Activated T-cell treated with anti-CD3 and anti-CD28 coated beads, Interleukin-2, amount 50 U/mL, for 72 hours (primary cell): ENCODE results near the gene MTA1. TPM values are rescaled to one million over a fixed set of nuclear protein-coding genes. Genes with fewer than 3 reads are reported as not detected.

Experiments
- ATAC-seq, 2 donors: fragments of 150-1000 bp; cut with Tn5 transposase; replicated peaks in 1 of 2; 2 replicates each; pipeline ENCODE4 v1.10.0; 2021; ENCODE audit warnings: moderate library complexity in 2 of 2, mild to moderate bottlenecking in 1 of 2
- DNase-seq, 2 donors: peaks; one replicate each; pipeline ENCODE4 v3.0.0; 2021 to 2022; ENCODE audit warnings: mixed read lengths in 1 of 2
- H3K27ac Mint-ChIP-seq: one replicate; pipeline ENCODE4 v1.8.0; 2022; ENCODE audit warnings: mild to moderate bottlenecking, moderate library complexity, mixed read lengths
- H3K27me3 Mint-ChIP-seq: one replicate; pipeline ENCODE4 v1.8.0; 2022; ENCODE audit warnings: low read depth, mixed read lengths
- H3K36me3 Mint-ChIP-seq, 2 donors: one replicate each; pipeline ENCODE4 v1.8.0; 2022; ENCODE audit warnings: mixed read lengths in 2 of 2, mild to moderate bottlenecking in 1 of 2; ENCODE audit not compliant: insufficient read depth in 2 of 2
- H3K4me1 Mint-ChIP-seq: one replicate; pipeline ENCODE4 v1.8.0; 2022; ENCODE audit warnings: low read depth, mixed read lengths
- H3K4me3 Mint-ChIP-seq, 2 donors: one replicate each; pipeline ENCODE4 v1.8.0; 2022; ENCODE audit warnings: mild to moderate bottlenecking in 2 of 2, mixed read lengths in 2 of 2, moderate library complexity in 2 of 2
- H3K9me3 Mint-ChIP-seq, 2 donors: one replicate each; pipeline ENCODE4 v1.8.0; 2022; ENCODE audit warnings: mixed read lengths in 2 of 2
- total RNA-seq, 2 donors: library from RNA; stranded (reverse); gene quantifications; one replicate each; pipeline ENCODE4 v1.2.3, GENCODE V29; 2022

MTA1 gene
- total RNA-seq, 2 donors from 2014 or later = 125 to 140 TPM

DNA sequence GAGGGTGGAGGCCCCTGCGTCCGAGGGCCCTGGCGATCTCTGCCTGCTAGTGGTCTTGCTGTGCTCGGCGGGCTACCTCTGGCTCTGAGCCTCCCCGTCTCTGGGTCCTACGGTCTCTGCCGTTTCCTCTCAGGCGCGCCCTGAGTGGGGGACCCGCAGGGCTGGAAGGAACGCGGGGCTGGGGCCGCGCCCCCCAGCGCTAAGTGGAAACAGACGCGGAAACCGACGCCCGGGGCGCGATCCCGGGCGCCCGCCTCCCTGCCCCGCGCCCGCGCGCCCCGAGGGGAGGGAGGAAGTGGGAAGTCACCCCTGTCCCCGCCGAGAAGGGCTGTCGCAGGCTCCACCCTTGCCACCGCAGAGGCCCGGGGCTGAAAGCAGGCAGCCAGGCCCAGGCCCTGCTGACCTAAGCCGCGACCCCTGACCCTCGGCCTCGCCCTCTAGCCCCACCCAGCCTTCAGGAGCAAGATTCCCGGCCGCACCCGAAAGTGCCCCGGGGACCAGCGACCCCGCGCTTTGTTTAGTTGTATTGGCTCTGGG lies 67.9 kb downstream of the MTA1 start:
- peak overlapping the region; percentile 87 to 95 for H3K4me3 Mint-ChIP-seq
- peak in 1 of 2 donors; percentile 3 for ATAC-seq

DNA sequence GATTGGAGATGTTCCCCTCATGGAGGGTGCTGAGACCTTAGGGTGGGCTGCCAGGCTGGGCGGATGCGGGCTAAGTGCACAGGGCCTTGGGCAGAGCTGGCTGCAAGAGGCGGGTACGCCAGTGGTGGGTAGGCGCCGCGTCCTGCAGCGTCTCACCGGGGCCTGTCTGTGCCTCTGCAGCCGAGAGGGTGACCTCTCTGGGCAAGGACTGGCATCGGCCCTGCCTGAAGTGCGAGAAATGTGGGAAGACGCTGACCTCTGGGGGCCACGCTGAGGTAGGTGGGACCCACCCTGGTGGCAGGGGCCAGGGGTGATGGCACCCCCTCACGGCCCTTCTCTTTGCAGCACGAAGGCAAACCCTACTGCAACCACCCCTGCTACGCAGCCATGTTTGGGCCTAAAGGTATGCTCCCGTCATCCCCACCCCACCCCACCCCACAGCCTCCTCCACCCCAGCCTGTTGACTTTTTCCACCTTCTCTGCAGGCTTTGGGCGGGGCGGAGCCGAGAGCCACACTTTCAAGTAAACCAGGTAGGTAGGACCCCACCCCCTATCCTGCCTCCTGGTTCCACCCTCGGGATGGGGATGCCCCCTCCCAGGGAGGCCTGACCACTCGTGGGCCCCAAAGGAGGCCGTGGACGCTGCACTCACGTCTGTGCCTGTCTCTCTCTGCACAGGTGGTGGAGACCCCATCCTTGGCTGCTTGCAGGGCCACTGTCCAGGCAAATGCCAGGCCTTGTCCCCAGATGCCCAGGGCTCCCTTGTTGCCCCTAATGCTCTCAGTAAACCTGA lies 68.6 kb downstream of the MTA1 start:
- Mint-ChIP-seq H3K27ac (peak overlapping the region; percentile 63), H3K36me3 (peaks cover 0 to 1% of the 10 kb centered on the region in 2 donors), H3K27me3 (no peaks in the 10 kb centered on the region), H3K4me3 (peak overlapping the region; percentile 87 to 95), H3K4me1 (peaks cover 46% of the 10 kb centered on the region), H3K9me3 (no peaks in the 10 kb centered on the region)
- ATAC-seq (no peak), DNase-seq (peak in 1 of 2 donors; percentile 39)

More for the DNA sequence above, 67.9 kb downstream of the MTA1 start:
- Mint-ChIP-seq H3K4me1 (peaks cover 53% of the 10 kb centered on the region), H3K36me3 (peaks cover 0 to 1% of the 10 kb centered on the region in 2 donors), H3K27ac (peak overlapping the region; percentile 63), H3K27me3 (no peaks in the 10 kb centered on the region), H3K9me3 (no peaks in the 10 kb centered on the region)
- peak; percentile 74 to 78 for DNase-seq

GRCh38 chr14:105488781-105489541 lies 69.3 kb downstream of the MTA1 start:
- ATAC-seq = no peak
- no peaks in the 10 kb centered on the region for H3K9me3 Mint-ChIP-seq
- H3K4me1 Mint-ChIP-seq = peaks cover 44% of the 10 kb centered on the region
- no peak for DNase-seq
- peak overlapping the region; percentile 87 to 95 for H3K4me3 Mint-ChIP-seq
- H3K36me3 Mint-ChIP-seq = peaks cover 0 to 1% of the 10 kb centered on the region in 2 donors
- no peak overlapping the region for H3K27ac Mint-ChIP-seq
- no peaks in the 10 kb centered on the region for H3K27me3 Mint-ChIP-seq

GRCh38 chr14:105489542-105490266 lies 70.1 kb downstream of the MTA1 start:
- Mint-ChIP-seq H3K4me1 (peaks cover 37% of the 10 kb centered on the region), H3K27ac (peak overlapping the region; percentile 34), H3K4me3 (peak overlapping the region; percentile 87 to 95), H3K9me3 (no peaks in the 10 kb centered on the region), H3K36me3 (peaks cover 0 to 1% of the 10 kb centered on the region in 2 donors), H3K27me3 (no peaks in the 10 kb centered on the region)
- DNase-seq (peak; percentile 83 to 91), ATAC-seq (peak; percentile 7 to 8)

- ATAC-seq (peak; percentile 1 to 2), DNase-seq (no peak)
- Mint-ChIP-seq H3K27ac (no peak overlapping the region), H3K27me3 (no peaks in the 10 kb centered on the region), H3K4me1 (peaks cover 35% of the 10 kb centered on the region), H3K9me3 (no peaks in the 10 kb centered on the region), H3K4me3 (peak overlapping the region; percentile 87 to 95), H3K36me3 (peaks cover 0 to 1% of the 10 kb centered on the region in 2 donors)
Observed at GRCh38 chr14:105490267-105490571, 70.6 kb downstream of the MTA1 start.

GRCh38 chr14:105490572-105491365 lies 71.1 kb downstream of the MTA1 start, which contains the start of gene TEDC1:
TEDC1 (plus strand) TSS chr14:105491246; CDS start chr14:105491376, 130 bp downstream.
- Mint-ChIP-seq H3K9me3 (no peaks in the 10 kb centered on the region), H3K4me1 (peaks cover 30% of the 10 kb centered on the region), H3K36me3 (peaks cover 0 to 1% of the 10 kb centered on the region in 2 donors), H3K27me3 (no peaks in the 10 kb centered on the region), H3K27ac (peak within 1 kb of the TSS; percentile 89), H3K4me3 (peak within 1 kb of the TSS; percentile 87 to 95)
- peak; percentile 99 for DNase-seq
- peak; percentile 77 to 79 for ATAC-seq

- peak; percentile 18 to 23 for ATAC-seq
- no peaks in the 10 kb centered on the region for H3K9me3 Mint-ChIP-seq
Observed at GRCh38 chr14:105491366-105491973, 71.8 kb downstream of the MTA1 start.

GRCh38 chr14:105492031-105492970 lies 72.7 kb downstream of the MTA1 start:
- no peaks in the 10 kb centered on the region for H3K27me3 Mint-ChIP-seq
- H3K36me3 Mint-ChIP-seq = peaks cover 0 to 1% of the 10 kb centered on the region in 2 donors
- H3K4me1 Mint-ChIP-seq = peaks cover 21% of the 10 kb centered on the region
- peak overlapping the region; percentile 89 for H3K27ac Mint-ChIP-seq
- no peaks in the 10 kb centered on the region for H3K9me3 Mint-ChIP-seq
- DNase-seq (peak in 1 of 2 donors; percentile 10), ATAC-seq (no peak)
- peak overlapping the region; percentile 78 to 83 for H3K4me3 Mint-ChIP-seq

More at GRCh38 chr14:105491366-105491973, 71.8 kb downstream of the MTA1 start:
- Mint-ChIP-seq H3K36me3 (peaks cover 0 to 1% of the 10 kb centered on the region in 2 donors), H3K4me3 (peak overlapping the region; percentile 78 to 83), H3K27ac (peak overlapping the region; percentile 89), H3K27me3 (no peaks in the 10 kb centered on the region), H3K4me1 (peaks cover 26% of the 10 kb centered on the region)
- peak; percentile 90 to 94 for DNase-seq

GRCh38 chr14:105492971-105493871 lies 73.6 kb downstream of the MTA1 start:
- H3K9me3 Mint-ChIP-seq = no peaks in the 10 kb centered on the region
- H3K36me3 Mint-ChIP-seq = peaks cover 0 to 2% of the 10 kb centered on the region in 2 donors
- no peaks in the 10 kb centered on the region for H3K27me3 Mint-ChIP-seq
- ATAC-seq = no peak
- peak in 1 of 2 donors; percentile 6 for DNase-seq
- H3K27ac Mint-ChIP-seq = no peak overlapping the region
- peaks cover 21% of the 10 kb centered on the region for H3K4me1 Mint-ChIP-seq
- no peak overlapping the region for H3K4me3 Mint-ChIP-seq

- DNase-seq = no peak
- H3K27ac Mint-ChIP-seq = no peak overlapping the region
- H3K36me3 Mint-ChIP-seq = peaks cover 0 to 5% of the 10 kb centered on the region in 2 donors
- H3K4me1 Mint-ChIP-seq = peaks cover 14% of the 10 kb centered on the region
- H3K27me3 Mint-ChIP-seq = no peaks in the 10 kb centered on the region
- H3K9me3 Mint-ChIP-seq = no peaks in the 10 kb centered on the region
- no peak for ATAC-seq
- no peak overlapping the region for H3K4me3 Mint-ChIP-seq
Observed at GRCh38 chr14:105493921-105494605, 74.4 kb downstream of the MTA1 start.
